ENCODE data around the gene TRAPPC14.

- TF ChIP-seq CTCF (IDR thresholded peaks at IDR 0.05) (no peak), EP300 (IDR thresholded peaks at IDR 0.05) (no peak)
These were observed 1.5 kb downstream of the TRAPPC14 start for GRCh38 chr7:100157069-100157333.
